DMS114 treated with DMSO at 0.1 percent for 48 hours (cell line): Measurements from ENCODE around the gene MYEOV.

Experiments
- DNase-seq: peaks from one replicate; lab custom pipeline; 2025; ENCODE audit not compliant: unreplicated experiment; lab: John Stamatoyannopoulos, UW

The MYEOV gene

GRCh38 chr11:69265210-69265609 lies 28.7 kb upstream of the MYEOV start:
- no peak for DNase-seq

- DNase-seq = no peak
Measured at GRCh38 chr11:69265911-69266510, 27.9 kb upstream of the MYEOV start.

- no peak for DNase-seq
Measured at GRCh38 chr11:69267395-69267805, 26.6 kb upstream of the MYEOV start.

- DNase-seq = no peak
Measured at GRCh38 chr11:69268911-69269310, 25.0 kb upstream of the MYEOV start.

GRCh38 chr11:69269388-69269787 lies 24.6 kb upstream of the MYEOV start:
- no peak for DNase-seq

- no peak for DNase-seq
Measured at GRCh38 chr11:69269926-69270697, 23.8 kb upstream of the MYEOV start.

- no peak for DNase-seq
Measured at GRCh38 chr11:69270941-69271340, 23.0 kb upstream of the MYEOV start.

- no peak for DNase-seq
Measured at GRCh38 chr11:69272055-69272454, 21.9 kb upstream of the MYEOV start.

GRCh38 chr11:69272831-69273485 lies 21.0 kb upstream of the MYEOV start:
- no peak for DNase-seq

GRCh38 chr11:69273571-69273970 lies 20.4 kb upstream of the MYEOV start:
- DNase-seq = no peak

GRCh38 chr11:69274531-69275016 lies 19.4 kb upstream of the MYEOV start:
- DNase-seq = no peak

- DNase-seq = no peak
Measured at GRCh38 chr11:69275178-69275577, 18.8 kb upstream of the MYEOV start.

- DNase-seq = no peak
Measured at GRCh38 chr11:69276165-69276564, 17.8 kb upstream of the MYEOV start.

- DNase-seq = no peak
Measured at GRCh38 chr11:69277074-69277809, 16.7 kb upstream of the MYEOV start.

GRCh38 chr11:69278091-69278867 lies 15.7 kb upstream of the MYEOV start:
- no peak for DNase-seq

- no peak for DNase-seq
Measured at GRCh38 chr11:69280451-69280850, 13.5 kb upstream of the MYEOV start.

- no peak for DNase-seq
Measured at GRCh38 chr11:69280994-69281393, 13.0 kb upstream of the MYEOV start.

GRCh38 chr11:69283446-69283845 lies 10.5 kb upstream of the MYEOV start:
- no peak for DNase-seq

GRCh38 chr11:69284081-69284511 lies 9.9 kb upstream of the MYEOV start:
- no peak for DNase-seq

- DNase-seq = no peak
Measured at GRCh38 chr11:69285091-69285490, 8.9 kb upstream of the MYEOV start.

GRCh38 chr11:69285766-69286165 lies 8.2 kb upstream of the MYEOV start:
- no peak for DNase-seq
